Peyer's patch (tissue), 4 donors: ENCODE data around the gene TSPOAP1. TPM values are rescaled to one million over a fixed set of nuclear protein-coding genes. Genes with fewer than 3 reads are reported as not detected.

ENCODE experiments used
- DNase-seq, 3 donors: peaks; one replicate each; pipeline ENCODE4 v3.0.0-alpha.2; 2017 to 2019
- H3K27ac ChIP-seq, 4 donors: fragments of 200-600 bp; sonication (generic); one replicate each; pipeline ENCODE4 v1.5.1; 2016 to 2019
- H3K27me3 ChIP-seq, 2 donors: fragments of 200-600 bp; sonication (generic); one replicate each; pipeline ENCODE4 v1.5.1; 2019
- H3K36me3 ChIP-seq, 3 donors: fragments of 200-600 bp; sonication (generic); one replicate each; pipeline ENCODE4 v1.5.1; 2016 to 2019
- H3K4me1 ChIP-seq, 4 donors: fragments of 200-600 bp; sonication (generic); one replicate each; pipeline ENCODE4 v1.5.1; 2016 to 2019
- H3K4me3 ChIP-seq, 4 donors: fragments of 200-600 bp; sonication (generic); 1 replicate in 3 of 4; 2 replicates in 1 of 4; pipeline ENCODE4 v1.5.1; 2016 to 2019; ENCODE audit warnings: mild to moderate bottlenecking in 1 of 4
- H3K9me3 ChIP-seq, 4 donors: fragments of 200-600 bp; sonication (generic); one replicate each; pipeline ENCODE4 v1.5.1; 2016 to 2019; ENCODE audit warnings: mild to moderate bottlenecking in 1 of 4
- POLR2A ChIP-seq, 2 donors: fragments of 450-650 bp; IDR thresholded peaks; one replicate each; pipeline ENCODE4 v1.5.1; 2017; ENCODE audit warnings: antibody characterized with exemption in 2 of 2, mild to moderate bottlenecking in 2 of 2, moderate library complexity in 2 of 2
- total RNA-seq, 4 donors: library from RNA; depleted of rRNA; stranded (reverse); fragments of >200 nt; gene quantifications; one replicate each; pipeline ENCODE4 v1.1.0, GENCODE V29; 2016
- TF ChIP-seq, protein P1 (sequence below), 6 experiments: fragments of 450-650 bp in 4 of 6; fragments of 200-600 bp in 2 of 6; sonication (generic) in 1 of 6; IDR thresholded peaks; one replicate each; pipeline ENCODE4 v1.5.1; 2017 to 2019; ENCODE audit warnings: antibody characterized with exemption in 6 of 6, mild to moderate bottlenecking in 3 of 6, moderate library complexity in 1 of 6

Gene TSPOAP1
- total RNA-seq, 4 donors from 2014 or later = 9.1 to 11.9 (median 10.4) TPM

DNA sequence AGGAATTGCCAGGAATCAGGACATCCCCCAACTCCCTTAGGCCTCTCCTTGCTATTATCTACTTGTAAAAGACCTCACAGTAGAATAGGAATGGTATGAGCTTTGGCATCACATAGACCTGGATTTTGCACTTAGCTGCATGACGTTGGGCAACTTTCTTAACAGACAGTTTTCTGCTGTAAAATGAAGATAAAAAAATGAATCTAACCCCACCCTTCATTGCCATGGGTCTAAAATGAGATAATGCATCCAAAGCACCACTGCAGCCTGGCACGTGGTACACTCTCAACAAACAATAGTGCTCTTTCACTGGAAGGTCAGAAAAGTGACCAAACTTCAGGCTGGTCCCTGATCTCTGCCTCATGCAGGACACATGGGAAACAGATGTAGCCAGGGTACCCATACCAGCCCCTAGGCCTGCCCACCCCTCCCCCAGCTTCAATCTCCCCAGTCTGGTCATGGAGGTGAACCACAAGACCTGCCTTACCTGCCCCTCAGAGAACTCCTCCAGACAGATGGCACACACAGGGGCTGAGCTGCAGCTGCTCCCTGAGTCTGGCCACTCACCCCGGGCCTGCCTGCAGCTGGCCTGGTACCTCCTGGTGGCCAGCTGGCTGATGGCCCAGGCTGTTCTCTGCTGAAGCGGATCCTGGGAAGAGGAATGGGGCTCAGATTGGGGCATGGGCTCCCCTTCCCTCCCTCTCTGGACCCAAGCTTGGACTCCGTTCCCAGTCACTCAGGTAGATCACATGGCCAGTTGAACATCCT lies 31.9 kb upstream of the TSPOAP1 start:
- Histone ChIP-seq H3K27ac (no peak overlapping the region), H3K4me1 (peaks cover 0 to 28% (median 3%) of the 10 kb centered on the region in 4 donors), H3K9me3 (no peaks in the 10 kb centered on the region), H3K27me3 (no peaks in the 10 kb centered on the region), H3K36me3 (peaks cover 0 to 33% (median 0%) of the 10 kb centered on the region in 3 donors), H3K4me3 (no peak overlapping the region)
- DNase-seq = no peak
- no peak for TF ChIP-seq POLR2A (IDR thresholded peaks at IDR 0.05)
- TF ChIP-seq, protein P1, sequence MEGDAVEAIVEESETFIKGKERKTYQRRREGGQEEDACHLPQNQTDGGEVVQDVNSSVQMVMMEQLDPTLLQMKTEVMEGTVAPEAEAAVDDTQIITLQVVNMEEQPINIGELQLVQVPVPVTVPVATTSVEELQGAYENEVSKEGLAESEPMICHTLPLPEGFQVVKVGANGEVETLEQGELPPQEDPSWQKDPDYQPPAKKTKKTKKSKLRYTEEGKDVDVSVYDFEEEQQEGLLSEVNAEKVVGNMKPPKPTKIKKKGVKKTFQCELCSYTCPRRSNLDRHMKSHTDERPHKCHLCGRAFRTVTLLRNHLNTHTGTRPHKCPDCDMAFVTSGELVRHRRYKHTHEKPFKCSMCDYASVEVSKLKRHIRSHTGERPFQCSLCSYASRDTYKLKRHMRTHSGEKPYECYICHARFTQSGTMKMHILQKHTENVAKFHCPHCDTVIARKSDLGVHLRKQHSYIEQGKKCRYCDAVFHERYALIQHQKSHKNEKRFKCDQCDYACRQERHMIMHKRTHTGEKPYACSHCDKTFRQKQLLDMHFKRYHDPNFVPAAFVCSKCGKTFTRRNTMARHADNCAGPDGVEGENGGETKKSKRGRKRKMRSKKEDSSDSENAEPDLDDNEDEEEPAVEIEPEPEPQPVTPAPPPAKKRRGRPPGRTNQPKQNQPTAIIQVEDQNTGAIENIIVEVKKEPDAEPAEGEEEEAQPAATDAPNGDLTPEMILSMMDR (IDR thresholded peaks at IDR 0.05) = no peak

DNA sequence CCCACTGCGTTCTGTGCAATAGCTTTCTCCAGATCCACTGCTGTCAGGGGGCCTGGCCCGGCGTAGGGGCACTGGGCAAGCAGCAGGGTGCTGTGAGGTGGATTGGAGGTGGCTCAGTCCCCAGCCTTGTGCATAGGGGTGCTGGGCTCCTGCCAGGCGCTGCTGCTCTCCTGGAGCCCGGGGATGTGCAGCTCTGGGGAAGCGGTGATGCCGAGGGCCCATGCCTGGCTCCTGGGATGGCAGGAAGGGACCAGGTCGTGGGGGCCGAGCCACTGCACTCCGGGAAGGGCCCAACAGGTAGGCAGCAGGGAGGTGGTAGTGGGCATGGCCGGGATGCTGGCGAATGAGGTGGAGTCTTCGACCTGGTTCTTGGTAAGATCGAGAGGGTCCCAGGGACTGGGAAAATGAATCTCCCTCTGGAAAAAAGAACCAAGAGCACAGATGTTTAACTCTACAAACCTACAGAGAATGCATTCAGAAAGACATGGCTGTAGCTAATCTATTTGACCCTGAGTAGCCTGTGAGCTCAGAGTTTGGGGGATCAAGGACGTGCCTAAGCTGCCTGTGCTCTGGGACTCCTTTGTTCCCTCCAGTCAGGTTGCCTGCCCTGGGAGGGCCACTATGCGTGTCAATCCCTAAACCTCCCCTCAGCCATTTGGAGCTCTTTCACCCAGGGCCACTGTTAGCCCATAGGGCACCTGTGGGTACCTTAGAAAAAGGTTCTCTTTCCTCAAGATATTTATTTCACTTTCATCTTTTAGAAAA lies 30.0 kb upstream of the TSPOAP1 start:
- TF ChIP-seq POLR2A (IDR thresholded peaks at IDR 0.05) = no peak
- no peak for DNase-seq
- Histone ChIP-seq H3K9me3 (no peaks in the 10 kb centered on the region), H3K4me1 (peaks cover 0 to 9% (median 0%) of the 10 kb centered on the region in 4 donors), H3K27ac (no peak overlapping the region), H3K4me3 (no peak overlapping the region), H3K27me3 (no peaks in the 10 kb centered on the region), H3K36me3 (peaks cover 0 to 33% (median 0%) of the 10 kb centered on the region in 3 donors)

DNA sequence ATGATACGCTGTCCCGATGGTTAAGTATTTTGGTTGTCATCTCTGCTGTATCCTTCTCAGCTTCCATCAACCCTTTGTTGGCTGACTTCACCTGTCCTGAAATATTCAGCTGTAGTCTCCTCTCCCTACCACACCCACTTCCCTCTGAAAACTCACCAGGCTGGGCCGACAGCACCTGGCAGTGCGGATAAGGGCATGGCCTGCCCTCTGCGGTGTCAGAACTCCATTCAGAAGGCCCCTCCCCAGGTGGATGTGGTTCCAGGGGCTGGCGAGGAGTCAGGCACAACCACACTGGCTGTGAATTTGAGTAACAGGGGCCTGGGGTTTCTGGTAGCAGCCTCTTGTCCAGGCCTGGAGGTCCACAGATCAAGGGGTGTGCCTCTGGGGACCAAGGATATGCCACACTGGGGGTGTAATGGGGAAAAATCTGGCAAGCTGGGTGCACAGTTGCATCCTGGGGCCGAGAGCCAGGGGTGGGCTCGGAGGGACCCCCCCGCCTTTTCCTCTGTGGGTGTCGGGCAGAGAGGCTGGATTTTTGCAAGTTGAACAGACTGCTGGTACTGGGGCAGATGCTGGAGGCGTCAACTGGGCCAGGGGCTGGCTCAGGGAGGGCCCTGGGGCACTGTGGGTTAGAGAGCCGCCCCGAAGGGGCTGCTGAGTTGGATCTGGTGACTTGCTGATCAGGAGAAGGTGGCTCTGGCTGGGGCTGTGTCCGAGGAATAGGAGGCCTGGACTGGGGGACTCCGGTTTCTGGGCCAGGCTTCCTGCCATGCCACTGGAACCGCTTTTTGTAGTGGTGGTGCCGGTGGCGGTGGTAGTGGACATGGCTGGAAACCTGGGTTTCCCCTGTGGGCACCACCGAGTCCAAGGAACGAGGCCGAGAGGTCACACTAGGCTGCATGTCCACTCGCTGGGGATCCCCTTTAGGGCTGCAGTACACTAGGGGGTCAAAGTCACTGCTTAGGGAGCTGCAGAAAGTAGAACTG lies 29.0 kb upstream of the TSPOAP1 start:
- Histone ChIP-seq H3K4me1 (peaks cover 0 to 7% (median 3%) of the 10 kb centered on the region in 4 donors), H3K9me3 (no peaks in the 10 kb centered on the region), H3K27me3 (no peaks in the 10 kb centered on the region), H3K36me3 (peaks cover 0 to 27% (median 0%) of the 10 kb centered on the region in 3 donors), H3K4me3 (no peak overlapping the region), H3K27ac (no peak overlapping the region)
- no peak for DNase-seq
- TF ChIP-seq, protein P1 (IDR thresholded peaks at IDR 0.05) = no peak
- TF ChIP-seq POLR2A (IDR thresholded peaks at IDR 0.05) = no peak

DNA sequence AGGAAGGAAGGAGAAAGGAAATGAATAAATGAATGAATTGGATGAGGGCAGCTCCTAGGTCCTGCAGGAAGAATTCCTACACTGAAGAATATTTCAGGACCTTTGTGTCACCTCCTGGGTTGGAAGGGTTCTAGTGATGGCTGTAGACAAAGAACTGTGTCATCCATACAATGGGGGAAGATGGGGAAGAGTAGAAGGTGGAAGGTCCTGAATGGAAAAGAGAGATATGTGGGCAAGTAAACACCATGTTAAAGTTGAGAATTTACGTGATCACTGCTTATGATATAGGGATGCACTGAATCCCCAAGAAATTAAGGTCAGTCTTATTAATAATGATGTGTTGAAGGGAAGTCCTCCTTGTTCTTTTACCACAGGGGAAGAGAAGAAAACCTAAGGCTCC lies 27.6 kb upstream of the TSPOAP1 start:
- TF ChIP-seq, protein P1 (IDR thresholded peaks at IDR 0.05) = no peak
- TF ChIP-seq POLR2A (IDR thresholded peaks at IDR 0.05) = no peak
- DNase-seq = no peak
- Histone ChIP-seq H3K27ac (no peak overlapping the region), H3K36me3 (peaks cover 0 to 22% (median 0%) of the 10 kb centered on the region in 3 donors), H3K9me3 (no peaks in the 10 kb centered on the region), H3K4me3 (no peak overlapping the region), H3K27me3 (no peaks in the 10 kb centered on the region), H3K4me1 (peaks cover 0 to 8% (median 4%) of the 10 kb centered on the region in 4 donors)

DNA sequence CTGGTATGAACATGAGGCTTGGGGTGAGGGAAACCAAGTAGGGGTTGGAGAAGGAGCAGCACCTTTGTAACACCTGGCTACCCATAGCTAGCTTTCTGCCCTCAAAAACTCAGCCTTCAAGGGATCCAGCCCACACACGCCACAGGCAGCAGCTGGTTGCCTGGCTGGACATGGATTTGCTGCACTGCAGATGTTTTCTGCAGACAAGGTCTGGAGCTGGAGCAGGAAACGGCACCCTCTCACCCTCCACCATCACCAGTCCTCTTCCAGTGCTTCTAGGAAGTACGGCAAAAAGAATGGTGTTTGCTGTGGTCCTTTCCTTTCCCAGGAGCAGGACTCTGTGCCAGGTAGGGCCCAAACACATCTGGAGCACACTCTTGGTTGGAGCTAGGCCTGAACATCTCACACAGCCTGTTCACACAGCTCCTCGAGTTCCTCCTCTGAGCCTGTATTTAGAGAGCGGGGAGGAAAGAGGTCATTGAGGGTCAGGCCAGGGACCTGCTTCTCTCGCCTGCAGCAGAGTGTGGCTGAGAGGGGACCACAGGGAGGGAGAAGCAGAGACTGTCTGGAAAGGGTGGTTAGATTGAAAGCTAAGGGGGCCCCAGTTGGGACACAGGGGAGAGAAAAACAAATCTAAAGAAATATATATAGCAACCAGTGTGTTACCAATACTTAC lies 26.1 kb upstream of the TSPOAP1 start:
- Histone ChIP-seq H3K27ac (no peak overlapping the region), H3K36me3 (peaks cover 0 to 34% (median 0%) of the 10 kb centered on the region in 3 donors), H3K4me1 (peaks cover 0 to 13% (median 5%) of the 10 kb centered on the region in 4 donors), H3K9me3 (no peaks in the 10 kb centered on the region), H3K27me3 (no peaks in the 10 kb centered on the region), H3K4me3 (no peak overlapping the region)
- no peak for DNase-seq
- TF ChIP-seq POLR2A (IDR thresholded peaks at IDR 0.05) = no peak
- TF ChIP-seq, protein P1 (IDR thresholded peaks at IDR 0.05) = no peak
